Omental fat pad (tissue), 4 donors: Measurements from ENCODE around the gene EFHC2. TPM values are rescaled to one million over a fixed set of nuclear protein-coding genes. Genes with fewer than 3 reads are reported as not detected.

Experiments used
- ATAC-seq: fragments of 150-250 bp; one replicate; pipeline ENCODE4 v1.9.1; 2016; ENCODE audit warnings: mild to moderate bottlenecking, moderate library complexity; ENCODE audit not compliant: low FRiP score
- DNase-seq: peaks from one replicate; pipeline ENCODE4 v3.0.0-alpha.2; 2019; ENCODE audit warnings: low spot score
- CTCF ChIP-seq, 3 donors: fragments of 450-650 bp; IDR thresholded peaks; one replicate each; pipeline ENCODE4 v1.5.1; 2016 to 2017; ENCODE audit warnings: antibody characterized with exemption in 3 of 3, mild to moderate bottlenecking in 3 of 3, moderate library complexity in 2 of 3
- total RNA-seq, 4 donors: library from RNA; depleted of rRNA; stranded (reverse); fragments of >200 nt; gene quantifications; one replicate each; pipeline ENCODE4 v1.1.0, GENCODE V29; 2016

EFHC2 gene
- total RNA-seq, 4 donors from 2014 or later: 0.60 to 1.6 TPM; not detected in 2

- DNase-seq (no peak), ATAC-seq (no peak)
- no peak for TF ChIP-seq CTCF (IDR thresholded peaks at IDR 0.05)
Observed at GRCh38 chrX:44227991-44228390, 115.5 kb downstream of the EFHC2 start.

- TF ChIP-seq CTCF (IDR thresholded peaks at IDR 0.05): no peak
- DNase-seq (no peak), ATAC-seq (no peak)
Observed at GRCh38 chrX:44225667-44226066, 117.8 kb downstream of the EFHC2 start.

- DNase-seq: no peak
- ATAC-seq: no peak
- no peak for TF ChIP-seq CTCF (IDR thresholded peaks at IDR 0.05)
Observed at GRCh38 chrX:44224760-44225159, 118.7 kb downstream of the EFHC2 start.

- DNase-seq (no peak), ATAC-seq (no peak)
- no peak for TF ChIP-seq CTCF (IDR thresholded peaks at IDR 0.05)
Observed at GRCh38 chrX:44223150-44223549, 120.3 kb downstream of the EFHC2 start.

GRCh38 chrX:44218465-44218864 lies 125.0 kb downstream of the EFHC2 start:
- no peak for ATAC-seq
- no peak for TF ChIP-seq CTCF (IDR thresholded peaks at IDR 0.05)

GRCh38 chrX:44216171-44216570 lies 127.3 kb downstream of the EFHC2 start:
- no peak for TF ChIP-seq CTCF (IDR thresholded peaks at IDR 0.05)
- no peak for ATAC-seq
- no peak for DNase-seq

More at GRCh38 chrX:44218465-44218864, 125.0 kb downstream of the EFHC2 start:
- no peak for DNase-seq

- no peak for TF ChIP-seq CTCF (IDR thresholded peaks at IDR 0.05)
- no peak for ATAC-seq
Observed at GRCh38 chrX:44203791-44204190, 139.7 kb downstream of the EFHC2 start.

More at GRCh38 chrX:44203791-44204190, 139.7 kb downstream of the EFHC2 start:
- no peak for DNase-seq
